ENCODE results near the gene PLEKHH1. TPM values are rescaled to one million over a fixed set of nuclear protein-coding genes. Genes with fewer than 3 reads are reported as not detected.

Gene PLEKHH1
- total RNA-seq, 1 donor from 2014 or later, result 3.3 TPM

- peaks cover 35% of the 10 kb centered on the region for H3K27me3 ChIP-seq (ENCODE audit: insufficient read depth, low read length)
- peaks cover 45% of the 10 kb centered on the region for H3K27me3 Mint-ChIP-seq (ENCODE audit: low read depth, unreplicated experiment)
- no peaks in the 10 kb centered on the region for H3K79me2 ChIP-seq (ENCODE audit: insufficient read depth, low read length)
- no peak overlapping the region for H3K27ac Mint-ChIP-seq (ENCODE audit: unreplicated experiment)
- H3K4me3 Mint-ChIP-seq (ENCODE audit: unreplicated experiment), result peak overlapping the region; percentile 77
- no peaks in the 10 kb centered on the region for H3K36me3 ChIP-seq (ENCODE audit: insufficient read depth, low read length)
- DNase-seq (ENCODE audit: low read depth) (peak; percentile 24), FAIRE-seq (no peak)
- H3K4me2 ChIP-seq (ENCODE audit: low read length), result peak overlapping the region; percentile 89
- H3K36me3 Mint-ChIP-seq (ENCODE audit: low read depth, unreplicated experiment), result no peaks in the 10 kb centered on the region
- no peaks in the 10 kb centered on the region for H3K9me3 ChIP-seq (ENCODE audit: insufficient read depth, low read depth, low read length)
- no peak overlapping the region for H3K27ac ChIP-seq (ENCODE audit: low read depth, low read length)
- H3K9me3 Mint-ChIP-seq (ENCODE audit: unreplicated experiment), result no peaks in the 10 kb centered on the region
- peak overlapping the region; percentile 79 for H2AFZ ChIP-seq (ENCODE audit: low read depth, low read length)
- no peaks in the 10 kb centered on the region for H4K20me1 ChIP-seq (ENCODE audit: insufficient read depth, low read length)
- peak overlapping the region; percentile 65 for H3K9ac ChIP-seq (ENCODE audit: low read length)
- TF ChIP-seq EZH2 (IDR thresholded peaks at IDR 0.05; ENCODE audit: insufficient read depth, low read length), result no peak
- TF ChIP-seq CTCF (IDR thresholded peaks at IDR 0.05; ENCODE audit: insufficient read depth, low read depth, low read length), result no peak
- H3K4me1 ChIP-seq (ENCODE audit: insufficient read depth, low read length), result no peaks in the 10 kb centered on the region
- H3K4me1 Mint-ChIP-seq (ENCODE audit: low read depth, unreplicated experiment), result peaks cover 13% of the 10 kb centered on the region
- peak overlapping the region; percentile 66 for H3K4me3 ChIP-seq (ENCODE audit: insufficient read depth, low read depth, low read length)
These were observed 18.3 kb upstream of the PLEKHH1 start for GRCh38 chr14:67514650-67515385.

- H3K79me2 ChIP-seq (ENCODE audit: insufficient read depth, low read length), result no peaks in the 10 kb centered on the region
- H3K4me3 ChIP-seq (ENCODE audit: insufficient read depth, low read depth, low read length), result peak overlapping the region; percentile 66
- TF ChIP-seq CTCF (IDR thresholded peaks at IDR 0.05; ENCODE audit: insufficient read depth, low read depth, low read length) (no peak), EZH2 (IDR thresholded peaks at IDR 0.05; ENCODE audit: insufficient read depth, low read length) (no peak)
- FAIRE-seq (no peak), DNase-seq (ENCODE audit: low read depth) (no peak)
- no peaks in the 10 kb centered on the region for H3K9me3 Mint-ChIP-seq (ENCODE audit: unreplicated experiment)
- H3K27ac Mint-ChIP-seq (ENCODE audit: unreplicated experiment), result no peak overlapping the region
- peak overlapping the region; percentile 34 for H3K4me3 Mint-ChIP-seq (ENCODE audit: unreplicated experiment)
- no peak overlapping the region for H3K27ac ChIP-seq (ENCODE audit: low read depth, low read length)
- H3K9me3 ChIP-seq (ENCODE audit: insufficient read depth, low read depth, low read length), result no peaks in the 10 kb centered on the region
- peaks cover 48% of the 10 kb centered on the region for H3K27me3 Mint-ChIP-seq (ENCODE audit: low read depth, unreplicated experiment)
- peak overlapping the region; percentile 79 for H2AFZ ChIP-seq (ENCODE audit: low read depth, low read length)
- H3K36me3 Mint-ChIP-seq (ENCODE audit: low read depth, unreplicated experiment), result no peaks in the 10 kb centered on the region
- H3K4me1 ChIP-seq (ENCODE audit: insufficient read depth, low read length), result no peaks in the 10 kb centered on the region
- H3K36me3 ChIP-seq (ENCODE audit: insufficient read depth, low read length), result no peaks in the 10 kb centered on the region
- peak overlapping the region; percentile 89 for H3K4me2 ChIP-seq (ENCODE audit: low read length)
- H3K9ac ChIP-seq (ENCODE audit: low read length), result no peak overlapping the region
- H3K4me1 Mint-ChIP-seq (ENCODE audit: low read depth, unreplicated experiment), result peaks cover 9% of the 10 kb centered on the region
- peaks cover 35% of the 10 kb centered on the region for H3K27me3 ChIP-seq (ENCODE audit: insufficient read depth, low read length)
- H4K20me1 ChIP-seq (ENCODE audit: insufficient read depth, low read length), result no peaks in the 10 kb centered on the region
These were observed 17.6 kb upstream of the PLEKHH1 start for GRCh38 chr14:67515386-67516079.
